ENCODE data around the gene KCTD8. TPM values are rescaled to one million over a fixed set of nuclear protein-coding genes. Genes with fewer than 3 reads are reported as not detected.
A peak's percentile ranks its signal among the peaks of the same experiment; 100 is the strongest.

KCTD8 gene
- total RNA-seq, 1 donor = under 0.01 TPM

DNA sequence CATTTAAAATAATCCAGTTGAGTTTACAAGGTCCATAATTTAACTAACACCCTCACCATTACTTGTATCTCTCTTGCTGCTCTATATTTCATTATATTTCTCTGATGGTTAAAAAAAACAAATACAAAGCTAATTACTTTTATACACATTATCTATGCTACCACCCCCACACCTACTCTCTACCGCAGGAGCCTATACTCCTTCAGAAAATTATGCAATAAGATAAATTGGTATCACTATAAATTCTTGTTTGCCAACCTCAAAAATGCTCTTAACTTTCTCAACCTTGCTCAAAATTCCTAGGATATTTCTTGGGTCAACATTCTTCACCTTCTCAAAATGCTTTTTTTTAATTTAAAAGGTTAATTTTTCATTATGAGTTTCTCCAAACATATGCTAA, 282.7 kb downstream of the KCTD8 start:
- DNase-seq (ENCODE audit: low read depth) = no peak
- TF ChIP-seq, protein P1, sequence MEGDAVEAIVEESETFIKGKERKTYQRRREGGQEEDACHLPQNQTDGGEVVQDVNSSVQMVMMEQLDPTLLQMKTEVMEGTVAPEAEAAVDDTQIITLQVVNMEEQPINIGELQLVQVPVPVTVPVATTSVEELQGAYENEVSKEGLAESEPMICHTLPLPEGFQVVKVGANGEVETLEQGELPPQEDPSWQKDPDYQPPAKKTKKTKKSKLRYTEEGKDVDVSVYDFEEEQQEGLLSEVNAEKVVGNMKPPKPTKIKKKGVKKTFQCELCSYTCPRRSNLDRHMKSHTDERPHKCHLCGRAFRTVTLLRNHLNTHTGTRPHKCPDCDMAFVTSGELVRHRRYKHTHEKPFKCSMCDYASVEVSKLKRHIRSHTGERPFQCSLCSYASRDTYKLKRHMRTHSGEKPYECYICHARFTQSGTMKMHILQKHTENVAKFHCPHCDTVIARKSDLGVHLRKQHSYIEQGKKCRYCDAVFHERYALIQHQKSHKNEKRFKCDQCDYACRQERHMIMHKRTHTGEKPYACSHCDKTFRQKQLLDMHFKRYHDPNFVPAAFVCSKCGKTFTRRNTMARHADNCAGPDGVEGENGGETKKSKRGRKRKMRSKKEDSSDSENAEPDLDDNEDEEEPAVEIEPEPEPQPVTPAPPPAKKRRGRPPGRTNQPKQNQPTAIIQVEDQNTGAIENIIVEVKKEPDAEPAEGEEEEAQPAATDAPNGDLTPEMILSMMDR (IDR thresholded peaks at IDR 0.05; ENCODE audit: insufficient read depth, low read depth, low read length) = no peak
- no peak overlapping the region for H3K4me3 ChIP-seq (ENCODE audit: low read depth, low read length)

DNA sequence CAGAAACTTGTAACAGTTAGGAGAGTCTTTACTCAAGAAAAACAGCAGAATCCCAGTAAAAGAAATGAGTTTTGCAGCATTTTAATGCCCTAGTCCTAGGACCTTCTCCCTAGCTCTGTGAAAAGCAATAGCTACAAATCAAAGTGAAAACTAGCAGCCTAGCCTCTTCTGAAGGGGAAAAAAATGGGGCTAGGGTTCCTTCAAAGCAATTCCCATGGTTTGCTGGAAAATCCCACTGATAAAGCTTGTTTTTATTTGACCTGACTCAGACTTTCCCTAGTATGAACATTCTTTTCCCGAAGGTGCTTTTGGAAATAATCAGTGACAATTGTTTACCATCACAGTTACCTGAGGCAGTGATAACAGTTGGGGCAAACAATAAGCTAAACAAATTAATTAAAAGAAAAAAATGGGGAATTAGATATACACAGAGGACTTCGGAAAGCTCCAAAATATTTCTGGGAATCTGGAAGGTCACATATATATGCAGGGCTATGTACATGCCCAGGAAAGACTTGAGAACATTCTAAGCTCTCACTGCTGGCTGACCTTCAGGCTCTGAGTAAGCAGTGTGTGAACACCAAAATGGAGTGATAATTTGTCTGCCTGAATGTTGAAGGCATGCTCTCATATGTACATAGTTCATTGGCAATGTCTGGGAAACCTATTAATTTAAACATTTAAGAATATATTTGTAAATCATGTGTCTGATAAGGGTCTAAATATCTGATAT, 285.9 kb downstream of the KCTD8 start:
- no peak for DNase-seq (ENCODE audit: low read depth)
- H3K4me3 ChIP-seq (ENCODE audit: low read depth, low read length) = no peak overlapping the region

DNA sequence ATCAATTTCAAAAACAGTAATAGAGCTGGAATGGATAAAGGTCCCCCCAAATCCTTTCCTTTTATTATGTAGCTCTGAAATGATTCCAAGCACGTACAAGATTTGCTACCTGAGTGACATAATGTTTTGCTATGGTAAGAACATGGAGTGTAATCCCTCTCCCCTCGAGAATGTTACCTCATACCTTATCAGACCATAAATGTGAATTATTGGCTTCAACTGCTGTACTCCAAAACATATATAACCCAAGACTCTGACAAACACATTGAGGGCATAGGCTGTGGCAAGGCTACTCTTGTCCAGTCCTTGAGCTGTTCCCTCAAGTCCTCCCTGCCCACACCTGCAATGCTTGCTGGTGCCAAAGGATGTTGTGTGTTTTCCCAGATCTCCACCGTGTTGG, 286.9 kb downstream of the KCTD8 start:
- TF ChIP-seq, protein P1 (IDR thresholded peaks at IDR 0.05; ENCODE audit: insufficient read depth, low read depth, low read length) = no peak
- DNase-seq (ENCODE audit: low read depth) = no peak
- no peak overlapping the region for H3K4me3 ChIP-seq (ENCODE audit: low read depth, low read length)

More for the DNA sequence above, 285.9 kb downstream of the KCTD8 start:
- TF ChIP-seq, protein P1 (IDR thresholded peaks at IDR 0.05; ENCODE audit: insufficient read depth, low read depth, low read length) = no peak

DNA sequence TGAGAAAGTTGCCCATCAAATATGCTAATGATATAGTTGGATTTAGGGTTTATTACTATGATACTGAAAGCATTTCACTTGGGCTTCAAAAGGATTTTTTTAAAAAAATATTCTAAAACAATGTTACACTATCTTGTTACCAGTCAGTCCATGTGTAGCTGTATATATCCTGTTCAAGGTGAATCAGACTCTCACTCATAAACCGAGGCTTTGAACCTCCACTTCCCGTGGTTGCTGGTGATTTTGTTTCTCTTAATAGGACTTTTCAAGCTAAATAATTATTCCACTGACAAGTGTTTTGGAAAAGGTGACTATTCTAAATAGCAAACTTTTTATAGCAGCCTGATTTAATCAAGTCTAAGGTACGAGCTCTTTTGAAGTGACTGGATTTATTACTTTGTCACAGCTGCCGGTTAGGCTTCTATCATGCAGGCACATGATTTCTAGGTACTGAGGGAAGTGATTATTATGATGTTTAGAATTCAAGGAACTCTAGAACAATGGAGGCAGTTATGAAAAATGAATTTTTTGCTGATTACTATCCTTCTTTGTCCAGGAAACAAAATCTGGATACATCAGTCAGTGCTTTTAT, 287.7 kb downstream of the KCTD8 start:
- no peak for DNase-seq (ENCODE audit: low read depth)
- TF ChIP-seq, protein P1 (IDR thresholded peaks at IDR 0.05; ENCODE audit: insufficient read depth, low read depth, low read length) = no peak
- H3K4me3 ChIP-seq (ENCODE audit: low read depth, low read length) = no peak overlapping the region

DNA sequence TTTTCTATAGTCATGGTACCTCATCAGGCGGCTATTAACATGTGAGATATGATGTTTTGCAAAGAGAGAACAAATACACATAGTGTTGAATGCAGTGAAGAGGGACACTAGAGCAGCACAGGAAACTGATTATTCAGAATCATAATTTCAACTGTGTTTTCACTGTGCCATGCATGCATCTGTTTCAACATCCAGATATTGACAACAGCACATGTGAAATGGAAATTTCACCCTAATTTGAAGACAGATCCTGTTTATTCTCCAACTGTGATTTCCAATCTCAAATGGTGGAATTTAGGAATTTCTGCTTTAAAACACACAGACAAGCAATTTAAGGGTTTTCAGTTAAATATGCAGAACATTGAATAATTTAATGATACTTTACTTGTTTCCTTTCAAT, 288.6 kb downstream of the KCTD8 start:
- TF ChIP-seq, protein P1 (IDR thresholded peaks at IDR 0.05; ENCODE audit: insufficient read depth, low read depth, low read length) = no peak
- H3K4me3 ChIP-seq (ENCODE audit: low read depth, low read length) = no peak overlapping the region
- no peak for DNase-seq (ENCODE audit: low read depth)

DNA sequence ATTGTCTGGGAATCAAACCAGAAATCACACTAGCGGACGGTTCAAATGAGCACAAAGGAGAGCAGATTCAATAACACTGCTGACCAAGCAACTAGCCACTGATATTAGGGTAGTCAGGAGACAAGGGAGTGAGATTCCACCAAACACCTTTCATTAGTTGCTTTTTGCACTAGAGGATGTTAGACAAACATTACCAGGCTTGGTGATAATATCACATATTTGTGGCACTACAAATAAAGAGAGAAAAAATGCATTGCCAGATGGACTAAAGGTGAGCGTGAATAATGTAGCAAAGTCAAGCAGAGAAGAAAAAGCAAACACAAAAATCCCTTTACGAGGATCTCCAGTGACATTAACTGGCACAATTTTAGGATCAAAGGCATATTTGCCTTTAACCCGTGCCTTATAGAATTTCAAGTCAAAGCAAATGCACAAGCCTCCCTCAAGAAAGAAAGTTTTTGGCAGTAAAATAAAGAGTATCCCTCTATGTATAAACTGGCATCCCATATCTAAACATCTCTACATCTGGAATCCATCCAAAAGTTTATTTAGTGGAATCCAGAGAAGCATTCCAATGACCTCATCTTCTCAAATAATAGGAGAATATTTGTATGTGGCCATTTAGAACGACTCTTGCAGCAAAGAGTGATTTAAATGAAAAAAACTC, 290.9 kb downstream of the KCTD8 start:
- DNase-seq (ENCODE audit: low read depth) = peak; percentile 13
- H3K4me3 ChIP-seq (ENCODE audit: low read depth, low read length) = no peak overlapping the region
- TF ChIP-seq, protein P1 (IDR thresholded peaks at IDR 0.05; ENCODE audit: insufficient read depth, low read depth, low read length) = no peak
